ENCODE measurements around the gene OSMR. TPM values are rescaled to one million over a fixed set of nuclear protein-coding genes. Genes with fewer than 3 reads are reported as not detected.

Gene OSMR
- total RNA-seq, 1 experiment from 2014 or later, result 46.0 TPM

- H3K79me2 ChIP-seq (ENCODE audit: insufficient read depth, low read length), result peaks cover 56% of the 10 kb centered on the region
- H3K4me3 ChIP-seq (replicated peaks in 1 of 2; ENCODE audit: low read depth in 1 of 2, low read length in 2 of 2), result no peak overlapping the region
- no peaks in the 10 kb centered on the region for H3K9me3 ChIP-seq (ENCODE audit: control insufficient read depth in 1 of 2, insufficient read depth in 1 of 2, low read depth in 1 of 2, low read length in 2 of 2)
- TF ChIP-seq YY1 (IDR thresholded peaks at IDR 0.05; ENCODE audit: extremely low read depth, insufficient replicate concordance, low read depth, low read length) (no peak), ATF3 (IDR thresholded peaks at IDR 0.05) (no peak), MAX (IDR thresholded peaks at IDR 0.05) (no peak), JUND (IDR thresholded peaks at IDR 0.05) (no peak), EZH2 (IDR thresholded peaks at IDR 0.05) (no peak), POLR2AphosphoS5 (IDR thresholded peaks at IDR 0.05; ENCODE audit: low read depth, low read length) (no peak), EZH2phosphoT487 (IDR thresholded peaks at IDR 0.05; ENCODE audit: borderline replicate concordance) (no peak), TCF7L2 (IDR thresholded peaks at IDR 0.05; ENCODE audit: borderline replicate concordance, extremely low read depth, insufficient read depth, insufficient read length) (no peak), EGR1 (IDR thresholded peaks at IDR 0.05; ENCODE audit: low read depth) (no peak), ZFX (IDR thresholded peaks at IDR 0.05) (no peak), POLR2A (IDR thresholded peaks at IDR 0.05; ENCODE audit: borderline replicate concordance, extremely low read depth, insufficient read depth, insufficient read length) (no peak), RAD21 (IDR thresholded peaks at IDR 0.05; ENCODE audit: low read depth) (no peak), CBX3 (IDR thresholded peaks at IDR 0.05; ENCODE audit: low read depth) (no peak), SRF (IDR thresholded peaks at IDR 0.05; ENCODE audit: low read depth) (no peak), CEBPB (IDR thresholded peaks at IDR 0.05; ENCODE audit: low read depth) (no peak)
- ATAC-seq, result no peak
- RAD21 ChIA-PET (ENCODE audit: low non-redundant PET in 1 of 2, low total read pairs in 2 of 2, uncharacterized antibody in 2 of 2, unreplicated experiment in 2 of 2), result no interaction called here
- no peak overlapping the region for H3K9ac ChIP-seq (ENCODE audit: low read length)
- H3K4me2 ChIP-seq (ENCODE audit: low read length), result no peak overlapping the region
- no peak for DNase-seq (ENCODE audit: low read depth, low spot score)
- no peak overlapping the region for H3K27ac ChIP-seq (ENCODE audit: low read depth, low read length)
- H3K9me2 ChIP-seq (ENCODE audit: insufficient read depth), result no peaks in the 10 kb centered on the region
- H3K4me1 ChIP-seq (ENCODE audit: control insufficient read depth in 1 of 2, insufficient read depth in 2 of 2, low read length in 2 of 2), result peaks cover 17 to 20% of the 10 kb centered on the region in 2 experiments
- no peak overlapping the region for H2AFZ ChIP-seq (ENCODE audit: low read depth, low read length, poor library complexity, severe bottlenecking)
- peaks cover 2 to 8% of the 10 kb centered on the region in 2 experiments; a peak in 2 of 4 replicates for H3K36me3 ChIP-seq (ENCODE audit: control insufficient read depth in 1 of 2, insufficient read depth in 2 of 2, low read length in 2 of 2)
- intact Hi-C loops (cut with micrococcal nuclease), result no loop called here
- no peaks in the 10 kb centered on the region for H3K27me3 ChIP-seq (ENCODE audit: insufficient read depth, low read length)
- CTCF ChIA-PET, result no interaction called here
- no TSS peak for BruUV-seq (replicated peaks)
- no peaks in the 10 kb centered on the region for H4K20me1 ChIP-seq (ENCODE audit: insufficient read depth)
- POLR2A ChIA-PET, result no interaction called here
These were observed 21.2 kb downstream of the OSMR start for GRCh38 chr5:38867032-38867398.

All from HCT116 (cell line).